Measurements from ENCODE around the gene PTPN21.

DNA sequence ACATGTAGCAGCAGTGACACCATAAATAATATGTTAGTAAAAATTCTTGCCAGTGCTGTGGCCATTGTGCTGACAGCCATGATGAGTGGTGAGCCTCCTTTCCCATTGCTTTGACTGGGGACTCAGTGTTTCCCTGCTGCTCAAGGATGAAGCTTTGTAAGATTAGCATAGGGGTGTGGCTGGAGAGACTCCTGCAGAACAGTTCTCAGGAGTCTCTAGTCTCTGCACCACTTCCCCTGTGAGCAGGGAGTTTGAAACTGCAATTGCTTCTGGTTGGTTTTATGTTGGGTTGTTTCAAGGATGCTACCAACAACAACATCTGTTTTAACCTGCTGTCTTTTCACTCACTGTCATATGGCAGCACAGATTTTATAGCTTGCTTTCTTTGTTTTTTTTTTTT, 49.4 kb upstream of the PTPN21 start:
- TF ChIP-seq KLF10 (tag by site-specific recombination; IDR thresholded peaks at IDR 0.05): no peak
- no peak for TF ChIP-seq ZNF530 (tag by site-specific recombination; IDR thresholded peaks at IDR 0.05; ENCODE audit: low read depth)
- TF ChIP-seq SP7 (tag by site-specific recombination; IDR thresholded peaks at IDR 0.05): no peak
- TF ChIP-seq, protein P1, sequence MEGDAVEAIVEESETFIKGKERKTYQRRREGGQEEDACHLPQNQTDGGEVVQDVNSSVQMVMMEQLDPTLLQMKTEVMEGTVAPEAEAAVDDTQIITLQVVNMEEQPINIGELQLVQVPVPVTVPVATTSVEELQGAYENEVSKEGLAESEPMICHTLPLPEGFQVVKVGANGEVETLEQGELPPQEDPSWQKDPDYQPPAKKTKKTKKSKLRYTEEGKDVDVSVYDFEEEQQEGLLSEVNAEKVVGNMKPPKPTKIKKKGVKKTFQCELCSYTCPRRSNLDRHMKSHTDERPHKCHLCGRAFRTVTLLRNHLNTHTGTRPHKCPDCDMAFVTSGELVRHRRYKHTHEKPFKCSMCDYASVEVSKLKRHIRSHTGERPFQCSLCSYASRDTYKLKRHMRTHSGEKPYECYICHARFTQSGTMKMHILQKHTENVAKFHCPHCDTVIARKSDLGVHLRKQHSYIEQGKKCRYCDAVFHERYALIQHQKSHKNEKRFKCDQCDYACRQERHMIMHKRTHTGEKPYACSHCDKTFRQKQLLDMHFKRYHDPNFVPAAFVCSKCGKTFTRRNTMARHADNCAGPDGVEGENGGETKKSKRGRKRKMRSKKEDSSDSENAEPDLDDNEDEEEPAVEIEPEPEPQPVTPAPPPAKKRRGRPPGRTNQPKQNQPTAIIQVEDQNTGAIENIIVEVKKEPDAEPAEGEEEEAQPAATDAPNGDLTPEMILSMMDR (tag by site-specific recombination; IDR thresholded peaks at IDR 0.05): no peak
- TF ChIP-seq ZNF585B (tag by site-specific recombination; IDR thresholded peaks at IDR 0.05): no peak
- no peak for TF ChIP-seq ZNF654 (tag by site-specific recombination; IDR thresholded peaks at IDR 0.05; ENCODE audit: low read depth)
- TF ChIP-seq ZBTB21 (tag by site-specific recombination; IDR thresholded peaks at IDR 0.05): no peak
- TF ChIP-seq ZNF707 (tag by site-specific recombination; IDR thresholded peaks at IDR 0.05): no peak
- TF ChIP-seq HOXA7 (CRISPR knock-in tag; IDR thresholded peaks at IDR 0.05; ENCODE audit: borderline replicate concordance): no peak
- TF ChIP-seq ZNF121 (tag by site-specific recombination; IDR thresholded peaks at IDR 0.05): no peak
- TF ChIP-seq ZBTB1 (tag by site-specific recombination; IDR thresholded peaks at IDR 0.05): no peak
- no peak for TF ChIP-seq ZNF311 (tag by site-specific recombination; IDR thresholded peaks at IDR 0.05; ENCODE audit: borderline replicate concordance)
- no peak for TF ChIP-seq ZNF133 (tag by site-specific recombination; IDR thresholded peaks at IDR 0.05)
- TF ChIP-seq ZNF138 (tag by site-specific recombination; IDR thresholded peaks at IDR 0.05; ENCODE audit: borderline replicate concordance): no peak
